Measurements from ENCODE around the gene NIT1.

DNA sequence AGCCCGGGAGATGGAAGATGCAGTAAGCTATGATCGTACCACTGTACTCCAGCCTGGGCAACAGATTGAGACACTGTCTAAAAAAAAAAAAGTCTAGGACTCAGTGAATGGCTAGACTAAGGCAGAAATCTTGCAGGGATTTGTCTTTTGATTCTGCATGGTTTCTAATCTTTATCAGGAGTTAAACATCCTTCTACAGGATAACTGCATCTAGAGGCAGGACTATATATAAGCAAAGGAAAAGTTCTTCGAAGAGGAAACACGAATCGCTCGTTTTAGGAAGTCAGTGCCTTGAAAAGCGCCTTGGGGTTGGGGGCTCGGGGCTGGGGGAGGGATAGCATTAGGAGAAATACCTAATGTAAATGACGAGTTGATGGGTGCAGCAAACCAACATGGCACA lies 35.3 kb downstream of the NIT1 start:
- TF ChIP-seq CTCF (IDR thresholded peaks at IDR 0.05; ENCODE audit: low read length) (no peak), EZH2phosphoT487 (IDR thresholded peaks at IDR 0.05; ENCODE audit: low read length) (no peak), EZH2 (optimal IDR thresholded peaks at IDR 0.05; ENCODE audit: low read depth, low read length) (no peak)

Measured in MM.1S (cell line).